Dendritic cell treated with granulocyte-macrophage colony-stimulating factor and Interleukin-4, amounts not matched to agents 40 ng/mL and 50 ng/mL, for 4 days (primary cell): ENCODE data around the gene MT1E.
"Not testable (repeated sequence)": the region's sequence is repeated elsewhere in the genome, so short reads cannot be mapped to it uniquely, and the experiment has no call there.

ENCODE experiments used
- H3K27ac Mint-ChIP-seq: one replicate; pipeline ENCODE4 v1.8.0; 2022; ENCODE audit warnings: mild to moderate bottlenecking, mixed read lengths
- H3K27me3 Mint-ChIP-seq: one replicate; pipeline ENCODE4 v1.8.0; 2022; ENCODE audit warnings: mild to moderate bottlenecking, mixed read lengths
- H3K36me3 Mint-ChIP-seq: one replicate; pipeline ENCODE4 v1.8.0; 2022; ENCODE audit warnings: low read depth, mixed read lengths
- H3K4me1 Mint-ChIP-seq: one replicate; pipeline ENCODE4 v1.8.0; 2022; ENCODE audit warnings: low read depth, mixed read lengths
- H3K4me3 Mint-ChIP-seq: one replicate; pipeline ENCODE4 v1.8.0; 2022; ENCODE audit warnings: mild to moderate bottlenecking, moderate library complexity, mixed read lengths
- H3K9me3 Mint-ChIP-seq: one replicate; pipeline ENCODE4 v1.8.0; 2022; ENCODE audit warnings: mixed read lengths
- intact Hi-C: fragments of 100-400 bp; cut with micrococcal nuclease; formaldehyde crosslinking; loops from one replicate; pipeline ENCODE4 v1.15.0; 2022

MT1E gene

DNA sequence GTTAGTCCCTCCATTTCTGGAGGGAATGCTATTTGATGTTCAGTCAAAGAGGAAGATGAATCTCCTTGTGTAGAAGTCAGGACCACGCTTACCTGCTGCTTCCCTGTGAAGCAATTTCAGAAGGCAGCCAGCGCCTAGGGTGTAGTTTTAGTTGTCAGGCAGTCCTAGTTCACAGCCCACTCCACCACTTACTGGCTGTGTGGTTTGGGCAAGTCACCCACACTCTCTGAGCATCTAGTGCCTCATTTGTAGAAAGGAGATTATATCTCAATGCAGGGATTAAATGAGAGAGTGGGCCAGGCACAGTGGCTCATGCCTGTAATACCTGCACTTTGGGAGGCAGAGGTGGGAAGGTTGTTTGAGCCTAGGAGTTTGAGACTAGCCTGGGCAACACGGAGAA, 46.6 kb downstream of the MT1E start:
- H3K36me3 Mint-ChIP-seq, intact Hi-C loops, H3K4me3 Mint-ChIP-seq, H3K9me3 Mint-ChIP-seq, H3K27ac Mint-ChIP-seq: not testable (repeated sequence)
- Mint-ChIP-seq H3K27me3 (peaks cover 92% of the 10 kb centered on the region), H3K4me1 (peaks cover 55% of the 10 kb centered on the region)

DNA sequence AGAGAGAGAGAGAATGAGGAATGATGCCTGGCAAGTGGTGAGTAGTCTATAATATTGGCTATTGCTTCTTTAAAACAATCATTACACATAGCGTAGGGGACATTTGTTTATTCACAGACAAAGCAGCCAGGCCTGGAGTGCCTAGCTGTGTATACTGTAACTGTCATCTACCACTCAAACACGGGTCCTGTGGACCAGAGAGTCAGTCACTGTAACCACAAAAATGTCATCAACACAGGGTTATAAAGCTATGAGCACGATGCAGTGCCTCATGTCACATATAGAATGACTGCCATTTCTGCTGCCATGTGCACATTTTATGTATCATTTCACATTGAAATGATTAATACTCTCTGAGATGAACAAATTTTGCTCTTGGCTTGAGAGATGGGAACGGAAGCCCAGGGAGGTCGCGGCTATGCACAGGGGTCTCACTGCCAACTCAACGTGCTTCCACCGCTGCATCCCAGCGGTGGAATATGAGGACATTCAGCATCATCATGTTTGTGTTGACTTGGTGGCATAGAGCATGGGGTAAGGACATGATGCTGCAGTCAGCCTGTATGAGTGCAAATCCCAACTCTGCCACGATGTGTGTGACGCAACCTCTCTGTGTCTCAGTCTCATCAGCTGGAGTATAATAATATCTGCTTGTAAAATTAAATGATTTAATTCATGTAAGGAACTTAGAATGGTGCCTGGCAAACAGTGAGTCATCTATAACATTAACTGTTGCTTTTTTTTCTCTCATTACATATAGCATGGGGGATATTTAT, 47.4 kb downstream of the MT1E start:
- Mint-ChIP-seq H3K36me3 (no peaks in the 10 kb centered on the region), H3K4me3 (no peak overlapping the region), H3K4me1 (peaks cover 48% of the 10 kb centered on the region), H3K27ac (no peak overlapping the region), H3K27me3 (peaks cover 90% of the 10 kb centered on the region), H3K9me3 (no peaks in the 10 kb centered on the region)
- intact Hi-C loops, result no loop called here

- Mint-ChIP-seq H3K4me1 (peaks cover 40% of the 10 kb centered on the region), H3K27ac (no peak overlapping the region), H3K9me3 (no peaks in the 10 kb centered on the region), H3K27me3 (peaks cover 88% of the 10 kb centered on the region), H3K36me3 (no peaks in the 10 kb centered on the region), H3K4me3 (no peak overlapping the region)
- intact Hi-C loops, result no loop called here
These were observed 48.3 kb downstream of the MT1E start for GRCh38 chr16:56673921-56674320.

DNA sequence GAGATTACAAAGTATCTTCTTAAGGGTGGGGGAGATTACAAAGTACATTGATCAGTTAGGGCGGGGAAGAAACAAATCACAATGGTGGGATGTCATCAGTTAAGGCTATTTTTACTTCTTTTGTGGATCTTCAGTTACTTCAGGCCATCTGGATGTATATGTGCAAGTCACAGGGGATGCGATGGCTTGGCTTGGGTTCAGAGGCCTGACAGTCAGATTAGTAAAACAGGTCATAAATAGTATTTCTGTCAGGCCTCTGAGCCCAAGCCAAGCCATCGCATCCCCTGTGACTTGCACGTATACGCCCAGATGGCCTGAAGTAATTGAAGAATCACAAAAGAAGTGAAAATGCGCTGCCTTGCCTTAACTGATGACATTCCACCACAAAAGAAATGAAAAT, 49.0 kb downstream of the MT1E start:
- H3K36me3 Mint-ChIP-seq, H3K4me3 Mint-ChIP-seq, H3K9me3 Mint-ChIP-seq, intact Hi-C loops, H3K27ac Mint-ChIP-seq: not testable (repeated sequence)
- Mint-ChIP-seq H3K27me3 (peaks cover 83% of the 10 kb centered on the region), H3K4me1 (peaks cover 33% of the 10 kb centered on the region)

DNA sequence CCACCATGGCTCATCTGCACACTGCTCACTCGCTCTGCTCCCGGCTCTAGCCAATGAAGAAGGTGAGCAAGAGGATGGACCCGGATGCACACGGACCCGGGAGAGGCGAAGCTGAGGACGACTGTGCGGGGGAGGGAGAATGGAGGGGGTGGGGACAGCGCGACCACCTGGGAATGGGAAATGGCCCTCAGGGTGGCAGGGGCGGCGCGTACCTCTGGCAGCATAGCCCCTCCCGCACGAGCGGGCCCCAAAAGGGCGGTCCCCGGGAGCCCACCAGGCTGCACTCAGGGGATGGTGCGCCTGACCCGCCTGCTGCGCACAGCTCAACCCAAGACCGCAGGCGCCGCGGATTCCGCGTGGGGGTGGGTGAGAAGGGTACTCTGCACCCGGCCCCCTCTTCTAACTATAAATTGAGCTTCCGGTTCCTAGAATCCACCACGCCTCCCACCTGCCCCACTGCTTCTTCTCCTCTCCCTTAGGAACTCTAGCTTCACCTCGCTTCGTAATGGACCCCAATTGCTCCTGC, 50.2 kb downstream of the MT1E start:
- H3K4me1 Mint-ChIP-seq, result peaks cover 25% of the 10 kb centered on the region
- H3K4me3 Mint-ChIP-seq, result no peak overlapping the region
- peaks cover 71% of the 10 kb centered on the region for H3K27me3 Mint-ChIP-seq
- H3K9me3 Mint-ChIP-seq, result no peaks in the 10 kb centered on the region
- H3K36me3 Mint-ChIP-seq, result no peaks in the 10 kb centered on the region
- intact Hi-C loops, result no loop called here
- no peak overlapping the region for H3K27ac Mint-ChIP-seq
